GM23338 (cell line): Measurements from ENCODE around the gene INPP4A. TPM values are rescaled to one million over a fixed set of nuclear protein-coding genes. Genes with fewer than 3 reads are reported as not detected.

ENCODE experiments used
- ATAC-seq: fragments of 200-7000 bp; cut with Tn5 transposase; 3 replicates; pipeline ENCODE4 v1.9.1; 2020
- DNase-seq: peaks from one replicate; pipeline ENCODE4 v3.0.0-alpha.2; 2015; ENCODE audit warnings: low spot score
- H2AFZ ChIP-seq: fragments of 200-600 bp; sonication (generic); 2 replicates; pipeline ENCODE4 v1.8.0; 2016; ENCODE audit warnings: antibody characterized with exemption, mild to moderate bottlenecking, moderate library complexity
- H3F3A ChIP-seq: fragments of 200-600 bp; sonication (generic); replicated peaks from 2 replicates; pipeline ENCODE4 v1.8.0; 2017; ENCODE audit warnings: antibody characterized with exemption, mixed run types, low read depth
- H3K27ac ChIP-seq: fragments of 200-600 bp; sonication (generic); 2 replicates; pipeline ENCODE4 v1.6.1; 2016; ENCODE audit warnings: low read depth
- H3K27me3 ChIP-seq: fragments of 200-600 bp; sonication (generic); 2 replicates; pipeline ENCODE4 v1.8.0; 2016; ENCODE audit warnings: mild to moderate bottlenecking, mixed run types, moderate library complexity; ENCODE audit not compliant: insufficient read depth
- H3K36me3 ChIP-seq: fragments of 200-600 bp; sonication (generic); 2 replicates; pipeline ENCODE4 v1.8.0; 2016; ENCODE audit warnings: mild to moderate bottlenecking; ENCODE audit not compliant: insufficient read depth
- H3K4me1 ChIP-seq: fragments of 200-600 bp; sonication (generic); 2 replicates; pipeline ENCODE4 v1.8.0; 2016; ENCODE audit warnings: mild to moderate bottlenecking, moderate library complexity; ENCODE audit not compliant: insufficient read depth
- H3K4me2 ChIP-seq: fragments of 200-600 bp; sonication (generic); 2 replicates; pipeline ENCODE4 v1.7.1; 2017; ENCODE audit warnings: mixed run types
- H3K4me3 ChIP-seq: fragments of 200-600 bp; sonication (generic); 2 replicates; pipeline ENCODE4 v1.6.1; 2016; ENCODE audit warnings: mixed run types
- H3K79me2 ChIP-seq: fragments of 200-600 bp; sonication (generic); replicated peaks from 2 replicates; pipeline ENCODE4 v1.8.0; 2017; ENCODE audit warnings: mild to moderate bottlenecking; ENCODE audit not compliant: insufficient read depth
- H3K9me2 ChIP-seq: fragments of 200-600 bp; sonication (generic); 2 replicates; pipeline ENCODE4 v1.8.0; 2017; ENCODE audit not compliant: insufficient read depth
- H4K20me1 ChIP-seq: fragments of 200-600 bp; sonication (generic); replicated peaks from 2 replicates; pipeline ENCODE4 v1.8.0; 2017; ENCODE audit warnings: mild to moderate bottlenecking; ENCODE audit not compliant: insufficient read depth
- H3K27ac Mint-ChIP-seq: 2 replicates; pipeline ENCODE4 v1.8.0; 2020; ENCODE audit warnings: inconsistent platforms, mild to moderate bottlenecking, moderate library complexity, mixed read lengths
- H3K27me3 Mint-ChIP-seq: 3 replicates; pipeline ENCODE4 v1.8.0; 2022; ENCODE audit warnings: low read depth, mild to moderate bottlenecking, moderate library complexity, mixed read lengths, inconsistent platforms; ENCODE audit not compliant: insufficient read depth, poor library complexity
- H3K36me3 Mint-ChIP-seq: 3 replicates; pipeline ENCODE4 v1.8.0; 2021; ENCODE audit warnings: low read depth, mild to moderate bottlenecking, inconsistent platforms, moderate library complexity, mixed read lengths
- H3K4me1 Mint-ChIP-seq: 3 replicates; pipeline ENCODE4 v1.8.0; 2020; ENCODE audit warnings: mild to moderate bottlenecking, inconsistent platforms, mixed read lengths
- H3K4me3 Mint-ChIP-seq: 3 replicates; pipeline ENCODE4 v1.8.0; 2021; ENCODE audit warnings: moderate library complexity, mild to moderate bottlenecking, inconsistent platforms, mixed read lengths
- H3K9me3 Mint-ChIP-seq: 3 replicates; pipeline ENCODE4 v1.8.0; 2020; ENCODE audit warnings: moderate library complexity, mild to moderate bottlenecking, inconsistent platforms, mixed read lengths
- EZH2 ChIP-seq: fragments of 200-600 bp; sonication (generic); IDR thresholded peaks from one replicate; pipeline ENCODE4 v1.8.0; 2017; ENCODE audit warnings: antibody characterized with exemption, mild to moderate bottlenecking, low read depth; ENCODE audit not compliant: unreplicated experiment
- EZH2phosphoT487 ChIP-seq: fragments of 200-600 bp; sonication (generic); IDR thresholded peaks from one replicate; pipeline ENCODE4 v1.8.1; 2018; ENCODE audit warnings: antibody characterized with exemption; ENCODE audit not compliant: unreplicated experiment
- JUNB ChIP-seq: IDR thresholded peaks from one replicate; pipeline ENCODE4 v1.6.1; 2016; ENCODE audit warnings: antibody characterized with exemption; ENCODE audit not compliant: unreplicated experiment
- POLR2AphosphoS5 ChIP-seq: IDR thresholded peaks from 2 replicates; pipeline ENCODE4 v1.6.1; 2016; ENCODE audit warnings: antibody characterized with exemption, low read depth
- STAT1 ChIP-seq: IDR thresholded peaks from one replicate; pipeline ENCODE4 v1.6.1; 2016; ENCODE audit warnings: antibody characterized with exemption; ENCODE audit not compliant: unreplicated experiment
- ZNF114 ChIP-seq: fragments of 250-450 bp; sonication (Bioruptor Pico); IDR thresholded peaks from 2 replicates; pipeline ENCODE4 v1.5.0; 2020; ENCODE audit warnings: mild to moderate bottlenecking, moderate library complexity
- polyA plus RNA-seq: library from polyadenylated mRNA; unstranded; fragments of >200 nt; fragmentation: Nextera tagmentation; extraction: Ambion mirVana; gene quantifications from 2 replicates; pipeline ENCODE4 v1.2.1, GENCODE V29; 2016
- total RNA-seq: library from RNA; depleted of rRNA; stranded (reverse); fragments of >200 nt; shearing (Covaris generic); gene quantifications from 2 replicates; pipeline ENCODE4 v1.2.3, GENCODE V29; 2014
- TF ChIP-seq, protein P1 (sequence below), 2 experiments: fragments of 200-600 bp in 1 of 2; sonication (generic) in 1 of 2; conservative IDR thresholded peaks; 2 replicates each; pipeline versions ENCODE4 v1.5.1 to v1.6.1; 2016 to 2017; ENCODE audit warnings: antibody characterized with exemption in 2 of 2, low read depth in 2 of 2, mild to moderate bottlenecking in 2 of 2, moderate library complexity in 1 of 2
- TF ChIP-seq, protein P2 (sequence below): IDR thresholded peaks from one replicate; pipeline ENCODE4 v1.6.1; 2018; ENCODE audit warnings: antibody characterized with exemption; ENCODE audit not compliant: unreplicated experiment
- TF ChIP-seq, protein P3 (sequence below): fragments of 250-450 bp; sonication (Bioruptor Pico); IDR thresholded peaks from 2 replicates; pipeline ENCODE4 v1.5.0; 2020; ENCODE audit warnings: mild to moderate bottlenecking, moderate library complexity

The INPP4A gene
- total and polyA plus RNA-seq, 2 experiments from 2014 or later = 8.5 to 36.9 TPM

DNA sequence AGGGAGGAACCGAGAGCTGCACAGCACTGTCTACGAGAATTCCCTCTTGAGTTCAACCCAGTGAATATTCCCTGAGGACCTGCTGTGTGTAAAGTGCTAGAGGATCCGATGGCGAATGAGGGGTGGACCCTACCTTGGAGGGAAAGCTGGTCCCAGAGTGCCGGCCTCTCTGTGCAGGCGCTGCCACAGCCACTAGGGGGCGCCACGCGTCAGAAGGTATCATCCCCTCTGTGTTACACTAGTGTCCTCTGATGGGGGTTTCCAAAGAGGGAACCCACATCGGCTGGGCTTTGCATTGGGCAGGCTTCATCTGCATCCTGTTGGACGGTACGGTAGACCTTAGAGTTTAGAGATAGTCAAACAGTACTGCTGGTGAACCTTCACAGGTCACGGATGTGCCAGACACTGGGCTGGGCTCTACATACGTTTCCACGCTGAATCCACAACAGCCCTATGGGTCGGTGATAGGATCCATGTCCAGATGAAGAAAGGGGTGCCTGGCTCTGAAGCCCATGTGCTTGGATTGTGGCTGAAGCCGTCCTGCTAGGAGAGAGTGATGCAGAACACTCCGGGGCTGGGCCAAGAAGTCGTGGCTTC is 124.6 kb downstream of the INPP4A start:
- Mint-ChIP-seq H3K27ac (0 out of 2 replicates have a peak overlapping the region, but pooled peaks have one; percentile 48), H3K27me3 (peaks cover 7% of the 10 kb centered on the region), H3K4me3 (no peak overlapping the region), H3K9me3 (no peaks in the 10 kb centered on the region), H3K36me3 (peaks cover 49% of the 10 kb centered on the region), H3K4me1 (no peaks in the 10 kb centered on the region)
- Histone ChIP-seq H3F3A (no peaks in the 10 kb centered on the region), H3K27me3 (no peaks in the 10 kb centered on the region), H3K4me3 (no peak overlapping the region), H3K9me2 (no peaks in the 10 kb centered on the region), H3K27ac (no peak overlapping the region), H4K20me1 (peaks cover 11% of the 10 kb centered on the region; the same call in 1 of the 2 replicates), H3K4me2 (no peak overlapping the region), H2AFZ (no peak overlapping the region), H3K36me3 (peaks cover 7% of the 10 kb centered on the region; the same call in 1 of the 2 replicates), H3K79me2 (no peaks in the 10 kb centered on the region), H3K4me1 (no peaks in the 10 kb centered on the region)
- DNase-seq (peak; percentile 80), ATAC-seq (peak; percentile 98)
- no peak for TF ChIP-seq STAT1
- TF ChIP-seq, protein P1, sequence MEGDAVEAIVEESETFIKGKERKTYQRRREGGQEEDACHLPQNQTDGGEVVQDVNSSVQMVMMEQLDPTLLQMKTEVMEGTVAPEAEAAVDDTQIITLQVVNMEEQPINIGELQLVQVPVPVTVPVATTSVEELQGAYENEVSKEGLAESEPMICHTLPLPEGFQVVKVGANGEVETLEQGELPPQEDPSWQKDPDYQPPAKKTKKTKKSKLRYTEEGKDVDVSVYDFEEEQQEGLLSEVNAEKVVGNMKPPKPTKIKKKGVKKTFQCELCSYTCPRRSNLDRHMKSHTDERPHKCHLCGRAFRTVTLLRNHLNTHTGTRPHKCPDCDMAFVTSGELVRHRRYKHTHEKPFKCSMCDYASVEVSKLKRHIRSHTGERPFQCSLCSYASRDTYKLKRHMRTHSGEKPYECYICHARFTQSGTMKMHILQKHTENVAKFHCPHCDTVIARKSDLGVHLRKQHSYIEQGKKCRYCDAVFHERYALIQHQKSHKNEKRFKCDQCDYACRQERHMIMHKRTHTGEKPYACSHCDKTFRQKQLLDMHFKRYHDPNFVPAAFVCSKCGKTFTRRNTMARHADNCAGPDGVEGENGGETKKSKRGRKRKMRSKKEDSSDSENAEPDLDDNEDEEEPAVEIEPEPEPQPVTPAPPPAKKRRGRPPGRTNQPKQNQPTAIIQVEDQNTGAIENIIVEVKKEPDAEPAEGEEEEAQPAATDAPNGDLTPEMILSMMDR (conservative IDR thresholded peaks at IDR 0.05; ENCODE audit: low read depth in 2 of 2) = peak; percentile 92 to 94

DNA sequence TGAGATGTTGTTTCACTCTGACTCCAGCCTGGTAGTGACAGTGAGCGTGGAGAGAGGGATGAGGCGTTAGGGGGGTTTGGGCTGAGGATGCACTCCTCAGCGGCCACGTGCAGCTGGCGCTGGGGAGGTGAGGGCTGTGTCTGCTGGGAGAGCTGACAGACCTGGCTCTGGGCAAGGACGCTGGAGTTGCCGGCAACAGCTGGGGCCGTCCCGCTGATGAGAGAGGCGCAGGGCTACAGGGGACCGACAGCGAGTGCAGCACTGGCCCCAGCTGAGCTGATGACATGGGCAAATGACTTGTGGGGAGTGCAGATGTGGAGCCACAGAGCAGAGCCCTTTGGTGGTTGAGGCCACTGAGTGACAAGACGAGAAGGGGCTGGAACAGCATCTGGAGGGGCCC is 125.3 kb downstream of the INPP4A start:
- Histone ChIP-seq H3K27me3 (no peaks in the 10 kb centered on the region), H2AFZ (no peak overlapping the region), H3F3A (no peaks in the 10 kb centered on the region), H3K36me3 (peaks cover 4% of the 10 kb centered on the region; the same call in 1 of the 2 replicates), H3K4me2 (no peak overlapping the region), H3K79me2 (no peaks in the 10 kb centered on the region), H3K4me1 (no peaks in the 10 kb centered on the region), H3K27ac (no peak overlapping the region), H3K4me3 (no peak overlapping the region), H3K9me2 (no peaks in the 10 kb centered on the region), H4K20me1 (peaks cover 11% of the 10 kb centered on the region; the same call in 1 of the 2 replicates)
- H3K4me3 Mint-ChIP-seq = no peak overlapping the region
- H3K36me3 Mint-ChIP-seq = peaks cover 49% of the 10 kb centered on the region
- no peak overlapping the region for H3K27ac Mint-ChIP-seq
- DNase-seq (no peak), ATAC-seq (no peak)
- no peaks in the 10 kb centered on the region for H3K9me3 Mint-ChIP-seq
- H3K27me3 Mint-ChIP-seq = peaks cover 7% of the 10 kb centered on the region
- no peaks in the 10 kb centered on the region for H3K4me1 Mint-ChIP-seq
- TF ChIP-seq EZH2phosphoT487 (no peak), POLR2AphosphoS5 (no peak), EZH2 (no peak), STAT1 (no peak), JUNB (no peak), ZNF114 (CRISPR knock-in tag) (no peak)
- TF ChIP-seq, protein P2, sequence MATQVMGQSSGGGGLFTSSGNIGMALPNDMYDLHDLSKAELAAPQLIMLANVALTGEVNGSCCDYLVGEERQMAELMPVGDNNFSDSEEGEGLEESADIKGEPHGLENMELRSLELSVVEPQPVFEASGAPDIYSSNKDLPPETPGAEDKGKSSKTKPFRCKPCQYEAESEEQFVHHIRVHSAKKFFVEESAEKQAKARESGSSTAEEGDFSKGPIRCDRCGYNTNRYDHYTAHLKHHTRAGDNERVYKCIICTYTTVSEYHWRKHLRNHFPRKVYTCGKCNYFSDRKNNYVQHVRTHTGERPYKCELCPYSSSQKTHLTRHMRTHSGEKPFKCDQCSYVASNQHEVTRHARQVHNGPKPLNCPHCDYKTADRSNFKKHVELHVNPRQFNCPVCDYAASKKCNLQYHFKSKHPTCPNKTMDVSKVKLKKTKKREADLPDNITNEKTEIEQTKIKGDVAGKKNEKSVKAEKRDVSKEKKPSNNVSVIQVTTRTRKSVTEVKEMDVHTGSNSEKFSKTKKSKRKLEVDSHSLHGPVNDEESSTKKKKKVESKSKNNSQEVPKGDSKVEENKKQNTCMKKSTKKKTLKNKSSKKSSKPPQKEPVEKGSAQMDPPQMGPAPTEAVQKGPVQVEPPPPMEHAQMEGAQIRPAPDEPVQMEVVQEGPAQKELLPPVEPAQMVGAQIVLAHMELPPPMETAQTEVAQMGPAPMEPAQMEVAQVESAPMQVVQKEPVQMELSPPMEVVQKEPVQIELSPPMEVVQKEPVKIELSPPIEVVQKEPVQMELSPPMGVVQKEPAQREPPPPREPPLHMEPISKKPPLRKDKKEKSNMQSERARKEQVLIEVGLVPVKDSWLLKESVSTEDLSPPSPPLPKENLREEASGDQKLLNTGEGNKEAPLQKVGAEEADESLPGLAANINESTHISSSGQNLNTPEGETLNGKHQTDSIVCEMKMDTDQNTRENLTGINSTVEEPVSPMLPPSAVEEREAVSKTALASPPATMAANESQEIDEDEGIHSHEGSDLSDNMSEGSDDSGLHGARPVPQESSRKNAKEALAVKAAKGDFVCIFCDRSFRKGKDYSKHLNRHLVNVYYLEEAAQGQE = no peak
- TF ChIP-seq, protein P3, sequence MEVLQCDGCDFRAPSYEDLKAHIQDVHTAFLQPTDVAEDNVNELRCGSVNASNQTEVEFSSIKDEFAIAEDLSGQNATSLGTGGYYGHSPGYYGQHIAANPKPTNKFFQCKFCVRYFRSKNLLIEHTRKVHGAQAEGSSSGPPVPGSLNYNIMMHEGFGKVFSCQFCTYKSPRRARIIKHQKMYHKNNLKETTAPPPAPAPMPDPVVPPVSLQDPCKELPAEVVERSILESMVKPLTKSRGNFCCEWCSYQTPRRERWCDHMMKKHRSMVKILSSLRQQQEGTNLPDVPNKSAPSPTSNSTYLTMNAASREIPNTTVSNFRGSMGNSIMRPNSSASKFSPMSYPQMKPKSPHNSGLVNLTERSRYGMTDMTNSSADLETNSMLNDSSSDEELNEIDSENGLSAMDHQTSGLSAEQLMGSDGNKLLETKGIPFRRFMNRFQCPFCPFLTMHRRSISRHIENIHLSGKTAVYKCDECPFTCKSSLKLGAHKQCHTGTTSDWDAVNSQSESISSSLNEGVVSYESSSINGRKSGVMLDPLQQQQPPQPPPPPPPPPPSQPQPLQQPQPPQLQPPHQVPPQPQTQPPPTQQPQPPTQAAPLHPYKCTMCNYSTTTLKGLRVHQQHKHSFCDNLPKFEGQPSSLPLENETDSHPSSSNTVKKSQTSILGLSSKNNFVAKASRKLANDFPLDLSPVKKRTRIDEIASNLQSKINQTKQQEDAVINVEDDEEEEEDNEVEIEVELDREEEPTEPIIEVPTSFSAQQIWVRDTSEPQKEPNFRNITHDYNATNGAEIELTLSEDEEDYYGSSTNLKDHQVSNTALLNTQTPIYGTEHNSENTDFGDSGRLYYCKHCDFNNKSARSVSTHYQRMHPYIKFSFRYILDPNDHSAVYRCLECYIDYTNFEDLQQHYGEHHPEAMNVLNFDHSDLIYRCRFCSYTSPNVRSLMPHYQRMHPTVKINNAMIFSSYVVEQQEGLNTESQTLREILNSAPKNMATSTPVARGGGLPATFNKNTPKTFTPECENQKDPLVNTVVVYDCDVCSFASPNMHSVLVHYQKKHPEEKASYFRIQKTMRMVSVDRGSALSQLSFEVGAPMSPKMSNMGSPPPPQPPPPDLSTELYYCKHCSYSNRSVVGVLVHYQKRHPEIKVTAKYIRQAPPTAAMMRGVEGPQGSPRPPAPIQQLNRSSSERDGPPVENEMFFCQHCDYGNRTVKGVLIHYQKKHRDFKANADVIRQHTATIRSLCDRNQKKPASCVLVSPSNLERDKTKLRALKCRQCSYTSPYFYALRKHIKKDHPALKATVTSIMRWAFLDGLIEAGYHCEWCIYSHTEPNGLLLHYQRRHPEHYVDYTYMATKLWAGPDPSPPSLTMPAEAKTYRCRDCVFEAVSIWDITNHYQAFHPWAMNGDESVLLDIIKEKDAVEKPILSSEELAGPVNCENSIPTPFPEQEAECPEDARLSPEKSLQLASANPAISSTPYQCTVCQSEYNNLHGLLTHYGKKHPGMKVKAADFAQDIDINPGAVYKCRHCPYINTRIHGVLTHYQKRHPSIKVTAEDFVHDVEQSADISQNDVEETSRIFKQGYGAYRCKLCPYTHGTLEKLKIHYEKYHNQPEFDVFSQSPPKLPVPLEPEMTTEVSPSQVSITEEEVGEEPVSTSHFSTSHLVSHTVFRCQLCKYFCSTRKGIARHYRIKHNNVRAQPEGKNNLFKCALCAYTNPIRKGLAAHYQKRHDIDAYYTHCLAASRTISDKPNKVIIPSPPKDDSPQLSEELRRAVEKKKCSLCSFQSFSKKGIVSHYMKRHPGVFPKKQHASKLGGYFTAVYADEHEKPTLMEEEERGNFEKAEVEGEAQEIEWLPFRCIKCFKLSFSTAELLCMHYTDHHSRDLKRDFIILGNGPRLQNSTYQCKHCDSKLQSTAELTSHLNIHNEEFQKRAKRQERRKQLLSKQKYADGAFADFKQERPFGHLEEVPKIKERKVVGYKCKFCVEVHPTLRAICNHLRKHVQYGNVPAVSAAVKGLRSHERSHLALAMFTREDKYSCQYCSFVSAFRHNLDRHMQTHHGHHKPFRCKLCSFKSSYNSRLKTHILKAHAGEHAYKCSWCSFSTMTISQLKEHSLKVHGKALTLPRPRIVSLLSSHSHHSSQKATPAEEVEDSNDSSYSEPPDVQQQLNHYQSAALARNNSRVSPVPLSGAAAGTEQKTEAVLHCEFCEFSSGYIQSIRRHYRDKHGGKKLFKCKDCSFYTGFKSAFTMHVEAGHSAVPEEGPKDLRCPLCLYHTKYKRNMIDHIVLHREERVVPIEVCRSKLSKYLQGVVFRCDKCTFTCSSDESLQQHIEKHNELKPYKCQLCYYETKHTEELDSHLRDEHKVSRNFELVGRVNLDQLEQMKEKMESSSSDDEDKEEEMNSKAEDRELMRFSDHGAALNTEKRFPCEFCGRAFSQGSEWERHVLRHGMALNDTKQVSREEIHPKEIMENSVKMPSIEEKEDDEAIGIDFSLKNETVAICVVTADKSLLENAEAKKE (CRISPR knock-in tag) = no peak
